K562 (cell line): ENCODE measurements around the gene RNF114. TPM values are rescaled to one million over a fixed set of nuclear protein-coding genes. Genes with fewer than 3 reads are reported as not detected.

Source experiments
- GABPA ChIP-seq: fragments of 200-800 bp; sonication (Bioruptor generic); conservative IDR thresholded peaks from 2 replicates; pipeline ENCODE4 v1.6.1; 2016; ENCODE audit warnings: low read depth, missing genetic modification characterization, missing compliant biosample characterization
- GTF2B ChIP-seq: IDR thresholded peaks from 2 replicates; pipeline ENCODE4 v1.6.1; 2011; ENCODE audit not compliant: insufficient read length; ENCODE audit errors: extremely low read depth
- HDAC8 ChIP-seq: fragments of 450-650 bp; IDR thresholded peaks from 2 replicates; pipeline ENCODE4 v1.6.1; 2016; ENCODE audit warnings: mild to moderate bottlenecking, missing genetic modification characterization, moderate library complexity, missing compliant biosample characterization
- KDM1A ChIP-seq, 2 experiments: fragments of 450-650 bp; IDR thresholded peaks; 2 replicates each; pipeline ENCODE4 v1.6.1; 2016; ENCODE audit warnings: mild to moderate bottlenecking in 2 of 2
- SP1 ChIP-seq: sonication (generic); formaldehyde crosslinking; IDR thresholded peaks from 2 replicates; pipeline ENCODE4 v1.8.1; 2022; ENCODE audit warnings: mild to moderate bottlenecking, missing genetic modification reagents
- TCF3 ChIP-seq: sonication (generic); formaldehyde crosslinking; IDR thresholded peaks from 2 replicates; pipeline ENCODE4 v1.4.0; 2020; ENCODE audit warnings: mild to moderate bottlenecking, missing genetic modification reagents
- TFAP4 ChIP-seq: sonication (generic); formaldehyde crosslinking; IDR thresholded peaks from 2 replicates; pipeline ENCODE4 v1.8.0; 2022; ENCODE audit warnings: missing genetic modification reagents, mild to moderate bottlenecking, moderate library complexity, borderline replicate concordance
- TOE1 ChIP-seq, 2 experiments: fragments of 450-650 bp in 1 of 2; sonication (generic) in 1 of 2; formaldehyde crosslinking in 1 of 2; IDR thresholded peaks; 2 replicates each; pipeline versions ENCODE4 v1.7.1 to v1.8.0; 2016 to 2022; ENCODE audit warnings: borderline replicate concordance in 2 of 2, mild to moderate bottlenecking in 2 of 2, antibody characterized with exemption in 1 of 2, inconsistent platforms in 1 of 2, low read depth in 1 of 2, missing genetic modification reagents in 1 of 2, moderate library complexity in 1 of 2
- YBX1 ChIP-seq: fragments of 450-650 bp; IDR thresholded peaks from 2 replicates; pipeline ENCODE4 v1.7.1; 2016; ENCODE audit warnings: mild to moderate bottlenecking
- ZNF561 ChIP-seq: fragments of 450-650 bp; formaldehyde crosslinking; conservative IDR thresholded peaks from 2 replicates; pipeline ENCODE4 v1.4.0; 2020; ENCODE audit warnings: mild to moderate bottlenecking, moderate library complexity
- polyA plus RNA-seq, 8 experiments: library from polyadenylated mRNA; depleted of rRNA in 4 of 8; stranded (reverse) in 5 of 8; unstranded in 3 of 8; fragments of >200 nt; fragmentation: Nextera tagmentation in 2 of 8; fragmentation: Illumina TruSeq in 1 of 8; extraction: Ambion mirVana in 2 of 8; extraction: Trizol in 1 of 8; gene quantifications; 2 replicates each; pipeline versions ENCODE4 v1.2.1 to v1.2.3, GENCODE V29; 2011 to 2014; ENCODE audit warnings: inconsistent platforms in 1 of 8, missing spikeins in 1 of 8
- total RNA-seq, 7 experiments: library from RNA; depleted of rRNA in 6 of 7; stranded (reverse); fragments of >200 nt in 6 of 7; fragmentation: Illumina TruSeq in 2 of 7; extraction: Trizol in 2 of 7; gene quantifications; 2 replicates each; pipeline versions ENCODE4 v1.2.1 to v1.2.3, GENCODE V29; 2011 to 2021; ENCODE audit warnings: low replicate concordance in 1 of 7
- TF ChIP-seq, protein P1 (sequence below): fragments of 450-650 bp; IDR thresholded peaks from 2 replicates; pipeline ENCODE4 v1.6.1; 2016
- TF ChIP-seq, protein P2 (sequence below): fragments of 450-650 bp; IDR thresholded peaks from one replicate; pipeline ENCODE4 v1.6.1; 2018; ENCODE audit warnings: mild to moderate bottlenecking, moderate library complexity; ENCODE audit not compliant: partially characterized antibody
- TF ChIP-seq, protein P3 (sequence below): fragments of 450-650 bp; formaldehyde crosslinking; IDR thresholded peaks from 2 replicates; pipeline ENCODE4 v1.4.0; 2020; ENCODE audit warnings: mild to moderate bottlenecking, moderate library complexity
- TF ChIP-seq, protein P4 (sequence below): fragments of 450-650 bp; IDR thresholded peaks from 2 replicates; pipeline ENCODE4 v1.6.1; 2016; ENCODE audit warnings: antibody characterized with exemption
- TF ChIP-seq, protein P5 (sequence below): IDR thresholded peaks from 2 replicates; pipeline ENCODE4 v1.6.1; 2014; ENCODE audit warnings: antibody characterized with exemption

The RNF114 gene
- total and polyA plus RNA-seq, 9 of the 15 experiments (the other 6 are each of a cell fraction or from before 2014, with no cell fraction given), result 38.6 to 111 (median 62.6) TPM

- TF ChIP-seq HDAC8 (tag) (no peak), GABPA (tag) (no peak), YBX1 (no peak), SP1 (CRISPR knock-in tag) (no peak), GTF2B (no peak), TFAP4 (CRISPR knock-in tag) (no peak), TOE1 (IDR thresholded peaks at IDR 0.05; ENCODE audit: borderline replicate concordance) (peak; percentile 45; the same call in 1 of the 2 replicates), TOE1 (CRISPR knock-in tag; IDR thresholded peaks at IDR 0.05; ENCODE audit: borderline replicate concordance, low read depth) (no peak), ZNF561 (CRISPR knock-in tag) (no peak), KDM1A (IDR thresholded peaks at IDR 0.05) (0 out of 4 replicates have a peak, but pooled peaks of 1 of the 2 experiments have one; percentile 17), TCF3 (CRISPR knock-in tag) (no peak)
- TF ChIP-seq, protein P1, sequence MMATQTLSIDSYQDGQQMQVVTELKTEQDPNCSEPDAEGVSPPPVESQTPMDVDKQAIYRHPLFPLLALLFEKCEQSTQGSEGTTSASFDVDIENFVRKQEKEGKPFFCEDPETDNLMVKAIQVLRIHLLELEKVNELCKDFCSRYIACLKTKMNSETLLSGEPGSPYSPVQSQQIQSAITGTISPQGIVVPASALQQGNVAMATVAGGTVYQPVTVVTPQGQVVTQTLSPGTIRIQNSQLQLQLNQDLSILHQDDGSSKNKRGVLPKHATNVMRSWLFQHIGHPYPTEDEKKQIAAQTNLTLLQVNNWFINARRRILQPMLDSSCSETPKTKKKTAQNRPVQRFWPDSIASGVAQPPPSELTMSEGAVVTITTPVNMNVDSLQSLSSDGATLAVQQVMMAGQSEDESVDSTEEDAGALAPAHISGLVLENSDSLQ, result peak; percentile 29; the same call in 1 of the 2 replicates
- TF ChIP-seq, protein P2, sequence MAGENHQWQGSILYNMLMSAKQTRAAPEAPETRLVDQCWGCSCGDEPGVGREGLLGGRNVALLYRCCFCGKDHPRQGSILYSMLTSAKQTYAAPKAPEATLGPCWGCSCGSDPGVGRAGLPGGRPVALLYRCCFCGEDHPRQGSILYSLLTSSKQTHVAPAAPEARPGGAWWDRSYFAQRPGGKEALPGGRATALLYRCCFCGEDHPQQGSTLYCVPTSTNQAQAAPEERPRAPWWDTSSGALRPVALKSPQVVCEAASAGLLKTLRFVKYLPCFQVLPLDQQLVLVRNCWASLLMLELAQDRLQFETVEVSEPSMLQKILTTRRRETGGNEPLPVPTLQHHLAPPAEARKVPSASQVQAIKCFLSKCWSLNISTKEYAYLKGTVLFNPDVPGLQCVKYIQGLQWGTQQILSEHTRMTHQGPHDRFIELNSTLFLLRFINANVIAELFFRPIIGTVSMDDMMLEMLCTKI, result no peak
- TF ChIP-seq, protein P3, sequence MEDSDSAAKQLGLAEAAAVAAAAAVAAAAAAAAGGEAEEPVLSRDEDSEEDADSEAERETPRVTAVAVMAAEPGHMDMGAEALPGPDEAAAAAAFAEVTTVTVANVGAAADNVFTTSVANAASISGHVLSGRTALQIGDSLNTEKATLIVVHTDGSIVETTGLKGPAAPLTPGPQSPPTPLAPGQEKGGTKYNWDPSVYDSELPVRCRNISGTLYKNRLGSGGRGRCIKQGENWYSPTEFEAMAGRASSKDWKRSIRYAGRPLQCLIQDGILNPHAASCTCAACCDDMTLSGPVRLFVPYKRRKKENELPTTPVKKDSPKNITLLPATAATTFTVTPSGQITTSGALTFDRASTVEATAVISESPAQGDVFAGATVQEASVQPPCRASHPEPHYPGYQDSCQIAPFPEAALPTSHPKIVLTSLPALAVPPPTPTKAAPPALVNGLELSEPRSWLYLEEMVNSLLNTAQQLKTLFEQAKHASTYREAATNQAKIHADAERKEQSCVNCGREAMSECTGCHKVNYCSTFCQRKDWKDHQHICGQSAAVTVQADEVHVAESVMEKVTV (CRISPR knock-in tag), result no peak
- TF ChIP-seq, protein P4, sequence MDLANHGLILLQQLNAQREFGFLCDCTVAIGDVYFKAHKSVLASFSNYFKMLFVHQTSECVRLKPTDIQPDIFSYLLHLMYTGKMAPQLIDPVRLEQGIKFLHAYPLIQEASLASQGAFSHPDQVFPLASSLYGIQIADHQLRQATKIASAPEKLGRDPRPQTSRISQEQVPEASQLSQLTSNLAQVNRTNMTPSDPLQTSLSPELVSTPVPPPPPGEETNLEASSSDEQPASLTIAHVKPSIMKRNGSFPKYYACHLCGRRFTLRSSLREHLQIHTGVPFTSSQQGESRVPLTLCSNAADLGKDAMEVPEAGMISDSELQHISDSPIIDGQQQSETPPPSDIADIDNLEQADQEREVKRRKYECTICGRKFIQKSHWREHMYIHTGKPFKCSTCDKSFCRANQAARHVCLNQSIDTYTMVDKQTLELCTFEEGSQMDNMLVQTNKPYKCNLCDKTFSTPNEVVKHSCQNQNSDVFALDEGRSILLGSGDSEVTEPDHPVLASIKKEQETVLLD, result no peak
- TF ChIP-seq, protein P5, sequence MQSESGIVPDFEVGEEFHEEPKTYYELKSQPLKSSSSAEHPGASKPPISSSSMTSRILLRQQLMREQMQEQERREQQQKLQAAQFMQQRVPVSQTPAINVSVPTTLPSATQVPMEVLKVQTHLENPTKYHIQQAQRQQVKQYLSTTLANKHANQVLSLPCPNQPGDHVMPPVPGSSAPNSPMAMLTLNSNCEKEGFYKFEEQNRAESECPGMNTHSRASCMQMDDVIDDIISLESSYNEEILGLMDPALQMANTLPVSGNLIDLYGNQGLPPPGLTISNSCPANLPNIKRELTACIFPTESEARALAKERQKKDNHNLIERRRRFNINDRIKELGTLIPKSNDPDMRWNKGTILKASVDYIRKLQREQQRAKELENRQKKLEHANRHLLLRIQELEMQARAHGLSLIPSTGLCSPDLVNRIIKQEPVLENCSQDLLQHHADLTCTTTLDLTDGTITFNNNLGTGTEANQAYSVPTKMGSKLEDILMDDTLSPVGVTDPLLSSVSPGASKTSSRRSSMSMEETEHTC, result peak; percentile 85
These were observed 57.1 kb downstream of the RNF114 start (continued) for GRCh38 chr20:49993301-49993751.
